Vein endothelial cell (primary cell): ENCODE results near the gene KCNT1. TPM values are rescaled to one million over a fixed set of nuclear protein-coding genes. Genes with fewer than 3 reads are reported as not detected.

Experiments
- total RNA-seq: library from RNA; depleted of rRNA; stranded (reverse); fragments of >200 nt; gene quantifications from 2 replicates; pipeline ENCODE4 v1.2.3, GENCODE V29; 2012

Gene KCNT1
- total RNA-seq, result under 0.01 TPM in 1 of 2 replicates, not detected in the other

DNA sequence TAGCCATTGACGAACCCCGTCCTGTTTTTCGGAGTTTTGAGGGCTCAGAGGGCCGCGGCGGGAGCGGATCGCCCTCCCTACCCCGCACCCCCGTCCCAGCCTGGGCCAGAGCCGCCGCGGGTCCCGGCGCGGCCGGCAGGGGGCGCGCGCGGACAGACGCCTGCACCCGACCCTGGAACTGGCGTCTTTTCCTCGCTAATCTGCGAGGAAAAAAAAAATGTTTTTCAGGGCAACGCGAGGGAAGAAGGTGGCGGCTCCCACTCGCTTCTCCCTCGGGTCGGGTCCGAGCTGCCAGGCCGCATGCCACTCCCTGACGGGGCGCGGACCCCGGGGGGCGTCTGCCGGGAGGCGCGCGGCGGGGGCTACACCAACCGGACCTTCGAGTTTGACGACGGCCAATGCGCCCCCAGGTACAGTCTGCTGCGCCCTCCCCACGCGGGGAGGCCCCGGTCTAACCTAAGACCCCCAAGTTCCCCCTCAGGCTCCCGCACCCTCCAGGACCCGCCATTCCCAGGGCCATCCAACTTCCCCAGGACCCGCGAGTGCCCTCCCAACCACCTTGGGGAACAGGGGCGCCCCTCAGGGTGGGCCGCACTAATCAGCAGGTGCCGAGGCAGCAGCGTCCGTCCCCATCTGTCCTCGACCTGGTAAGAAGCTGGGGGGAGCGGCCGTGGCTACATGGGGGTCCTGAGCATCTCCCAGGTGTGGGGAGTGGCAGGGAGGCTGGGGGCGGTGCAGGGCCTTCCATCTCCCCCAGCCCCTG lies at the start of gene KCNT1:
Gene KCNT1 (plus strand): TSS at position 227 of the 763 bp plus-strand sequence. CDS start 74 bp downstream, at position 301.

GRCh38 chr9:135662758-135663450 lies 39.1 kb upstream of the KCNT1 start, which contains the start of gene LCN9:
TSS of gene LCN9 (plus strand) at chr9:135663309. CDS start at chr9:135663322, 13 bp downstream.

GRCh38 chr9:135699440-135699839 lies 2.5 kb upstream of the KCNT1 start, which contains the start of gene SOHLH1:
TSS of gene SOHLH1 (minus strand) at chr9:135699481. CDS start at chr9:135699467, 14 bp downstream.

Other genes with a start within 250 kb of the KCNT1 start
- 14.4 and 17.0 TPM in 2 replicates for gene PPP1R26, start 222.4 kb upstream of the KCNT1 start, total RNA-seq
- gene MRPS2, start 201.5 kb upstream of the KCNT1 start, total RNA-seq, result 40.5 and 42.8 TPM in 2 replicates
- gene LCN1, start 180.7 kb upstream of the KCNT1 start, total RNA-seq, result not detected in 2 replicates
- not detected in 2 replicates for gene OBP2A, start 156.1 kb upstream of the KCNT1 start, total RNA-seq
- not detected in 2 replicates for gene PAEP, start 140.4 kb upstream of the KCNT1 start, total RNA-seq
- not detected in 2 replicates for gene GLT6D1, start 62.6 kb upstream of the KCNT1 start, total RNA-seq
- gene LCN9, start 38.9 kb upstream of the KCNT1 start, total RNA-seq, result not detected in 2 replicates
- gene SOHLH1, start 2.7 kb upstream of the KCNT1 start, total RNA-seq, result not detected in 2 replicates
- 31.2 and 39.5 TPM in 2 replicates for gene CAMSAP1, start 205.4 kb downstream of the KCNT1 start, total RNA-seq